ENCODE results near the gene CAMSAP1. TPM values are rescaled to one million over a fixed set of nuclear protein-coding genes. Genes with fewer than 3 reads are reported as not detected.

CAMSAP1 gene
- total and polyA plus RNA-seq, 7 donors, result 2.3 to 37.7 (median 19.4) TPM

- no peak for DNase-seq
- Histone ChIP-seq H3K27me3 (peaks cover 0 to 4% (median 0%) of the 10 kb centered on the region in 3 donors), H3K27ac (no peak overlapping the region), H3K4me1 (no peaks in the 10 kb centered on the region), H3K4me3 (no peak overlapping the region), H3K9me3 (peaks cover 0 to 13% (median 5%) of the 10 kb centered on the region in 4 donors), H3K36me3 (no peaks in the 10 kb centered on the region)
- TF ChIP-seq CTCF (IDR thresholded peaks at IDR 0.05) (no peak), EP300 (IDR thresholded peaks at IDR 0.05) (no peak), POLR2AphosphoS5 (IDR thresholded peaks at IDR 0.05) (no peak), POLR2A (IDR thresholded peaks at IDR 0.05) (no peak)
- 87 to 91% methylated on average over 19 of the region's 19 CpGs for WGBS, 2 donors
- intact Hi-C loops (cut with DNase I), result no loop called here
Measured at GRCh38 chr9:135764731-135765130, 142.6 kb downstream of the CAMSAP1 start.

GRCh38 chr9:135763716-135764446 lies 143.5 kb downstream of the CAMSAP1 start:
- 81 to 90% methylated on average over 24 of the region's 24 CpGs for WGBS, 2 donors
- TF ChIP-seq CTCF (IDR thresholded peaks at IDR 0.05) (no peak), POLR2A (IDR thresholded peaks at IDR 0.05) (no peak), POLR2AphosphoS5 (IDR thresholded peaks at IDR 0.05) (no peak), EP300 (IDR thresholded peaks at IDR 0.05) (no peak)
- no peak overlapping the region for H3K4me3 ChIP-seq
- H3K36me3 ChIP-seq, result no peaks in the 10 kb centered on the region
- no peak overlapping the region for H3K27ac ChIP-seq
- no peak for DNase-seq
- peaks cover 0 to 13% (median 5%) of the 10 kb centered on the region in 4 donors for H3K9me3 ChIP-seq
- intact Hi-C loops (cut with DNase I), result no loop called here
- H3K4me1 ChIP-seq, result no peaks in the 10 kb centered on the region
- H3K27me3 ChIP-seq, result no peaks in the 10 kb centered on the region

- TF ChIP-seq POLR2AphosphoS5 (IDR thresholded peaks at IDR 0.05) (no peak), POLR2A (IDR thresholded peaks at IDR 0.05) (no peak), EP300 (IDR thresholded peaks at IDR 0.05) (no peak), CTCF (IDR thresholded peaks at IDR 0.05) (no peak)
- intact Hi-C loops (cut with DNase I), result no loop called here
- Histone ChIP-seq H3K9me3 (peaks cover 0 to 13% (median 5%) of the 10 kb centered on the region in 4 donors), H3K4me3 (no peak overlapping the region), H3K27me3 (no peaks in the 10 kb centered on the region), H3K36me3 (no peaks in the 10 kb centered on the region), H3K4me1 (no peaks in the 10 kb centered on the region), H3K27ac (no peak overlapping the region)
- 78 to 84% methylated on average over 13 of the region's 13 CpGs for WGBS, 2 donors
- no peak for DNase-seq
Measured at GRCh38 chr9:135762921-135763320, 144.4 kb downstream of the CAMSAP1 start.

GRCh38 chr9:135761845-135762168 lies 145.5 kb downstream of the CAMSAP1 start:
- TF ChIP-seq EP300 (IDR thresholded peaks at IDR 0.05) (no peak), CTCF (IDR thresholded peaks at IDR 0.05) (no peak)
- no peak for DNase-seq
- H3K36me3 ChIP-seq, result no peaks in the 10 kb centered on the region
- no peak overlapping the region for H3K27ac ChIP-seq
- whole genome bisulfite sequencing, 2 donors, result 85 to 87% methylated on average over 16 of the region's 16 CpGs
- peaks cover 0 to 13% (median 5%) of the 10 kb centered on the region in 4 donors for H3K9me3 ChIP-seq
- no peaks in the 10 kb centered on the region for H3K27me3 ChIP-seq
- no peaks in the 10 kb centered on the region for H3K4me1 ChIP-seq
- no peak overlapping the region for H3K4me3 ChIP-seq
- intact Hi-C loops (cut with DNase I), result no loop called here
